GM19240 (cell line): ENCODE results near the gene AKIP1.
"Not testable (repeated sequence)": the region's sequence is repeated elsewhere in the genome, so short reads cannot be mapped to it uniquely, and the experiment has no call there.

Experiments
- DNase-seq: peaks from one replicate; pipeline ENCODE4 v3.0.0; 2011; ENCODE audit warnings: low spot score; ENCODE audit not compliant: insufficient read length

AKIP1 gene, protein sequence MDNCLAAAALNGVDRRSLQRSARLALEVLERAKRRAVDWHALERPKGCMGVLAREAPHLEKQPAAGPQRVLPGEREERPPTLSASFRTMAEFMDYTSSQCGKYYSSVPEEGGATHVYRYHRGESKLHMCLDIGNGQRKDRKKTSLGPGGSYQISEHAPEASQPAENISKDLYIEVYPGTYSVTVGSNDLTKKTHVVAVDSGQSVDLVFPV

DNA sequence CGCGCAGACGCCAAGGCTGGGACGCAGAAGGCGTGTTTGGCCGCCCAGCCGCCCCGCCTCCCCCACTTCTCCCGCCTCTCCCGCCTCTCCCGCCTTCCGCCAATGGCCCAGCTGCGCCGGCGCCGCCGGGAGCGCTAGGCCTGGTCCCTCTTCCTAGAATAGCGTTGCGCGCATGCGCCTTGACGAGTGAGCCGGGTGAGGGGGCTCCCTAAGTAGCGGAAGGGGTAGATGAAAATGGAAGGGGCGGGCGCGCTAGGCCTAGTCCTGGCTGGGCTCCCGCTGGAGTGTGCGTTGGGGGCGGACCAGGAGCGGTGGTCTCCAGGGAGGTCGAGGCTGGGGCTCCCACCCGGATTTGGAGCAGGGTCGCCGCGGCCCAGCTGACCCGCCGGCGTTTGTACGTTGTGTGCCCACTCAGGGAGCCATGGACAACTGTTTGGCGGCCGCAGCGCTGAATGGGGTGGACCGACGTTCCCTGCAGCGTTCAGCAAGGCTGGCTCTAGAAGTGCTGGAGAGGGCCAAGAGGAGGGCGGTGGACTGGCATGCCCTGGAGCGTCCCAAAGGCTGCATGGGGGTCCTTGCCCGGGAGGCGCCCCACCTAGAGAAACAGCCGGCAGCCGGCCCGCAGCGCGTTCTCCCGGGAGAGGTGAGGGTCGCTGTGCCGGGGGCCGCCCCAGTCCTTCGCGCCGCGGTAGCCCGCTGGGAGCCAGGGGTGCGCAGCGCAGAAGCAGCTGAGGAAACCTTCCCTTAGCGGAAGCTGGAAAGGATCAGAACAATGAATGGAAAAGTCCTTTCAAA is at the start of gene AKIP1:
Gene AKIP1 (plus strand): TSS at position 161 of the 795 bp plus-strand sequence. CDS start 261 bp downstream, at position 422.
- peak; percentile 77 for DNase-seq

DNA sequence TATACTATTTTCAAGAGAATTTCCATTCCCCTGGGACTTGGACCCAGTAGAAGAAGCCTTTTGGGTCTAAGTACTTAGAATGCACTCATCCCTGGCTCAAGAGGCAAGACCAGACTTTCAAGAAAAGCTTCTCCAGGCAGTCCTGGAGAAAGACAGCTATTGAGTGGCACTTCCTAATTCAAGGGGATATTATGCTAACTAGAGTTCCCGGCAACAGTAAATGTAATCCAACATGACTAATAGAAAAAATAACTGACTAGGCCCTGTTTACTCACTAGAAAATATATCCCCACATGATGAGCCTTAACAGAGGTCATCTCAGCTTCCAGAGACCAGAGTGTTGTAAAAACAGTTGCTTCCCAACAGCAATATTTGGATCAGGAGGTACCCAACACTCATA is 47.2 kb upstream of the AKIP1 start:
- no peak for DNase-seq

DNA sequence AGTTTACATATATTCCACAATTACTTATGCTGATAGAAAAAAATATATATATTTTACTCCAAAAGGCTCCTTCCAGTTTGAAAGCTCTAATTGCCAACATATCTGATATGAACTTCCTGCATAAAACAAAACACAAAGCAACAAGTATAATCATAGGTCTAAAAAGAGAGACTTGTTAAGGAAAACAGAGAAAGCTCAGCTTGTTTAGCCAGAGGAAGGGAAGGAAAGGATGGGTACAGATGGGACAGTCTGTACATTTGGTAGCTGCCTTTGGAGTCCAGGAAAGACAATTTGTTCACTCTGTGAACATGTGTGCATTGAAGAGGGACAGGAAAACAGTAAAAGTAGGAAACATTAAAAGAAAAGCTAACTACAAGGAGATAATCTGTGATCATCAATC is 45.7 kb upstream of the AKIP1 start:
- no peak for DNase-seq

DNA sequence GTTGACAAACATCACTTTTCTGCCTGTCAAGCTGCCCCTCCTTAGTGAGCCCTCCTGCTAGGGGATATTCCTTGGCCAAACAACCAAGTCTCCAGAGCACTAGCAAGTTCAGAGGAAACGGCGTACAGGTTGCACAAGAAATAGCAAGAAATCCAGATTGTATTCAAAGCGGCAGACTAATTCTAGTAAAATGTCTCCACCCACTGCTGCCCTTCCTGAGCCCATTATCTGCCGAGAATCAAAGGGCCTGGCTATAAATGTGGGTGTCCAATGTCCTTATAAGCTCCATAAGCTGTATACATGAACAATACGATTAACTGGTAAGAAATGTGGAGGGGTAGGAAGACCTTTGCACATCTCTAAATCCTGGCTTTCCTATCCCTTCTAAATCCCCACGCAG is 44.0 kb upstream of the AKIP1 start:
- DNase-seq: no peak

DNA sequence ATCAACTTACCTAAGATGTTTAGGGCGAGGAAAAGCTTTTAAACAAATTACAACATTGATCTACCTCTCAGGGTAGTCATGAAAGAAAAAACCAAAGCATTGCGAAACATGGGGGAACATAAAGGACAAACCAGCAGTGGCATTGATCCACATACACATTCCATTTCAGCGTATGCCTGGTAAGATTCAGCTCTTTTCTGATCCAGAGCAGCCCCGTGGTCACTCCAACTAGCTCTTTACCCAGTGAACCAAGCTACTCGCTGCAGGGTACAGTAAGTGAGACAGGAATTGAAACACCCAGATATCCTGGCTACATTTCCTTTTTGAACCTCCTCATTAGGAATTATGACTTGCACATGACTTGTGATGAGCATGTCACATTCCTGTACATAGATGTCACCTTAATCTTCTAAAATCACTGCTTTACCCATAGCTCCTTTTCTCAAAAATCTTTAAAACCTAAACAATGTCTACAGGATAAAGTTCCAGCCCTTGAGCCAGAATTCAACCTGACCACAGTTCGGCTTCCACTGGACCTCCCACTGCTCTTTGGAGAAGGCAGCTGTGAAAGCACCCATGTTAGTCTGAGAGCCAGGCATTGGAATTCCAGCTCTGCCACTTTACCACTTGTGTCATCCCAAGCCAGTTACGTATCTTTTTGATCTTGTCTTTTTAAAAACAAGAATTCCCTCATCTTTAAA is 42.9 kb upstream of the AKIP1 start:
- DNase-seq: no peak

DNA sequence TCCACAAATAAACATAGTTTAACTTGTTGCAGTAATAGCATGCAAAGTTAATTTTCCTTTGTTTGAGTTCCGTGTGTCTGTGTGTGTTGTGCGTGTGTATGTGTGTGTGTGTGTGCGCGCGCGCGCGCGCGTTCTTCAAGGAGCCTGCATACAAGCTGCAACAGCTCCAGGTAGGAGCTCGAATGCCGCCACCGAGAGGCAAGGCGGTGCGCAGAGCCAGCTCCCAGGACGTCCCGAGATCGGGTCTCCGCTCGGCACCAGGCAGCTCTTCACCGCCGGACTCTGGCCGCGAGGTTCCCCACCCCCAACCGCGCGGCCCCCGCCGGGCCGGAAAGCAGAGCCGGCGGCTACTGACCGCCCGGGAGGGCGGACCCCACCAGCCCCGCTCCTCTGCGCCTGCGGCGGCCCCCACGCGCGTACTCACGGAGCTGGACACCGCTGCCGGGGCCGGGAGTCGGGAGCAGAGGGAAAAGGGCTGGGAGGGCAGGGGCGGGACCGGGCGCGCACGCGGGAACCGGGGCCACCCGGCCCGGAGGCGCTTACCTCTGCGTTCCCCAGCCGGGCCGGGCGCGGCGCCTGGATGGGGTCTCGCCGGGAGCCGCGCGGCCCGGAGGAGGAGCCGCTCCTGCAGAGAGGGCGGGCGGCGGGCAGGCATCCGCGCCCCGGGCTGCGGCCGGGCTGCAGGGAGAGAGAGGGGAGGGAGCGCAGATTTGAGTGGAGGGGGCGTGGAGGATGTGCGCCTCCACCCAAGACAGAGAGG is 40.4 kb upstream of the AKIP1 start:
- DNase-seq: peak; percentile 6

DNA sequence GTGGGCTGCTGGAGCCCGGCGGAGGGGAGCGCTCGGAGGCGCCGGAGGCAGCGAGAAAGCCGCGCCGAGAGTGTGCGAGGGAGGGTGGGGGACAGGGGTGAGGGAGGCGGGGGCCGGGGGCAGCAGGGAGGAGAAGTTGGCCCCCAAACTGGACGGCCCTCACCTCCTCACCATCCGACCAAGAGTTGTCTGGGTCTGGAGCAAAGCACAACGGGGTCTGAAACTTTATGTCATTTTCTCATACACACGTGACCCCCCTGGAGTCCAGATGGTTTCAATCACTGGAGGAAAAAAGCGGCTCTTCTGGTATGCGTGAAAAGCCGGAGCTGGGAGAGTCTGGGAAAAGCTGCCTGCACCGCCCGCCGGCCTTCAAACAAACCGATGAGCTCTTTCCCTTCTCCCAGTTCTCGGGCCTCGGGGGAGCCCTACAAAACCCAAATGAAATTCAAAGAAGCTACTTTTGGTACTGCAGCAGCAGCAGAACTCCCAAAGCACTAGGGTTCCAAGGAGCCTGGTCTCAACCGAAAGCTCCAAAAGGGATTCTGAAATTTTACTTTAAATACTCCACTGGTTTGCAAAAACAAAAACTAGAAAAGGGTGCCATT is 39.7 kb upstream of the AKIP1 start:
- no peak for DNase-seq

DNA sequence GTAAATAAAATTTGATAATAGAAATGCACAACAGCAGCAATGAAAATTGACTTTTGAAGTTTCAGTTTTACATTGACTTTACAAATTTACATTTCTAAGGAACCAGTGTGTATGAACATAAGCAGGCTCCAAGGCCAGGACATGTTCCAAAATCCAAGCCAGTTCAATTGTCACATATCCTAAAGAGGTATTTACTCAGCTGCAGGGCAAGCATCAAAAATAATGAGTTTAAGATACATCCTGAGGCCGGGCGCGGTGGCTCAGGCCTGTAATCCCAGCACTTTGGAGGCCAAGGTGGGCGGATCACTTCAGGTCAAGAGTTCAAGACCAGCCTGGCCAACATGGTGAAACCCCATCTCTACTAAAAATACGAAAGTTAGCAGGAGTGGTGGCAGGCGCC is 39.0 kb upstream of the AKIP1 start:
- no peak for DNase-seq

DNA sequence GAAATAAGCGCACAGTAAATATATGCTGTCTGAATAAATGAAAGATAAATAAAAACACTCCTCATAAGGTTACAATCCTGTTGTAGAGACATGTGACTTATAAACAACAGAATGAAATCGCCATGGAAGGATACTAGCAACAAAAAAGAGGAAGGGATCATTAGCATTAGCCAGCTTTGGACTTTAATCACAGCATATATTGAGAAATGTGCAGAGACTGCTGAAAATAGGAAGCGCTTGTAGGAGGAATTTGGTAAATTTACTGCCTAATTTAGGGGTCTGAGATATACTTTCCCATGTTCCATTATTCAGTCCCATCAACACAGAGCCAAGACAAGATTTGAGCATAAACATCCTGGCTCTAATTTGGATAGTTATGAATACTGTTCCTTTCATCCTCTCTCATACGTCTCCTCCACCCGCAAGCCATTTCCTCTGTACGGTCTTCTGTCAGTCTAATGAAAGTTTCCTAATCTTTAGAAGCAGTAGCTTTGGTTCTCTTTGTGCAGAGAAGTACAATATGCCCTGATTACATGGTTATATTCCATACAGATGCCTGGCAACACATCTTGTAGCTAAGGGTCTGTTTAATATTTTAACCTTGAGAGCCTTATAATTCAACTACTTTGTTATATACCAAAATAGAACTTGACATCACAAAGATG is 37.1 kb upstream of the AKIP1 start:
- DNase-seq: no peak

DNA sequence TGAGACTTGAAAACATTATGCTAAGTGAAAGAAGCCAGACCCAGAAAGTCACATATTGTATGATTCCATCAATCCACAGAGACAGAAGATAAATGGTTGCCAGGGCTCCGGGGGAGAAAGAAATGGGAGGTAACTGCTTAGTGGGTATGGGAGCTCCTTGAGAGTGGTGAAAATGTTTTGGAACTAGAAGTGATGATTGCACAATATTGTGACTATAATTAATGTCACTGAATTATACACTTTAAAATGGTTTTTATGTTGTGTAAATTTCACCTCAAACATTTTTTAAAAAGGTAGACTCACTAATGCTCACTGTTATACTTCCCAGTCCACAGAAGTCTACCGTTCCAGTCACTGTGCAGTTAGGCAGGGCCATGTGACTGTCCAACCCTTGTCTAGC is 32.2 kb upstream of the AKIP1 start:
- DNase-seq: no peak

DNA sequence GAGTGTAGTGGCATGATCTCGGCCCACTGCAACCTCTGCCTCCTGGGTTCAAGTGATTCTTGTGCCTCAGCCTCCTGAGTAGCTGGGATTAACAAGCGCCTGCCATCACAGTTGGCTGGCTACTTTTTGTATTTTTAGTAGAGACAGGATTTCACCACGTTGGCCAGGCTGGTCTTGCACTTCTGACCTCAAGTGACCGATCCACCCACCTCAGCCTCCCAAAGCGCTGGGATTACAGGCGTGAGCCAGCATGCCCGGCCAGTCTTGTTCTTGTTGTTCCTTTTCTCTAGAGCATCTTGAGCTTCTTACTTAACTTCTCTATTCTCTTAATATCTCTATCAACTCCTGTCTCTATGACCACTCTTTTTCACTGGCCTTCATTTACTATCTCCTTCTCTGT is 29.4 kb upstream of the AKIP1 start:
- DNase-seq: not testable (repeated sequence)

DNA sequence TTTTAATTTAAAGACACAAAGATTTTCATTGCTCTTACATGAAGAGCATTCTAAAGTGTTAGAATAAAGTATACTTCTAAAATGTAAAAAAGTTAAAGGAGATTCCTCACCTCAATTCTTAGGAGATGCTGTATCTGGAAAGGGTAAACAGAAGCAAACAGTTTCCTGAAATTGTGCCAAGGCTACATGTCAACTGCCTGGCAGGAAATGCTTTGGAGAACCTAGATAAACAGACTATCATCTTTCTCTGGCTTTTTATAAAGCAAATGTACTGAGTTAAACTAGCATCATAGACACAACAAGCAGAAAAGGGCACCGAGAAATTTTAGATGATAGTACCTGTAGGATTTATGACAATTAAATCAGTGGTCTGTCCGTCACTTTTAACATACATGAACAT is 24.7 kb upstream of the AKIP1 start:
- DNase-seq: no peak

DNA sequence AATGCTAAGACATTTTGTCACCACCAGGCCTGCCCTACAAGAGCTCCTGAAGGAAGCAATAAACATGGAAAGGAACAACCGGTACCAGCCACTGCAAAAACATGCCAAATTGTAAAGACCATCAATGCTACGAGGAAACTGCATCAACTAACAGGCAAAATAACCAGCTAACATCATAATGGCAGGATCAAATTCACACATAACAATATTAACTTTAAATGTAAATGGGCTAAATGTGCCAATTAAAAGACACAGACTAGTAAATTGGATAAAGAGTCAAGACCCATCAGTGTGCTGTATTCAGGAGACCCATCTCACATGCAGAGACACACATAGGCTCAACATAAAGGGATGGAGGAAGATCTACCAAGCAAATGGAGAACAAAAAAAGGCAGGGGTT is 19.8 kb upstream of the AKIP1 start:
- DNase-seq: not testable (repeated sequence)

DNA sequence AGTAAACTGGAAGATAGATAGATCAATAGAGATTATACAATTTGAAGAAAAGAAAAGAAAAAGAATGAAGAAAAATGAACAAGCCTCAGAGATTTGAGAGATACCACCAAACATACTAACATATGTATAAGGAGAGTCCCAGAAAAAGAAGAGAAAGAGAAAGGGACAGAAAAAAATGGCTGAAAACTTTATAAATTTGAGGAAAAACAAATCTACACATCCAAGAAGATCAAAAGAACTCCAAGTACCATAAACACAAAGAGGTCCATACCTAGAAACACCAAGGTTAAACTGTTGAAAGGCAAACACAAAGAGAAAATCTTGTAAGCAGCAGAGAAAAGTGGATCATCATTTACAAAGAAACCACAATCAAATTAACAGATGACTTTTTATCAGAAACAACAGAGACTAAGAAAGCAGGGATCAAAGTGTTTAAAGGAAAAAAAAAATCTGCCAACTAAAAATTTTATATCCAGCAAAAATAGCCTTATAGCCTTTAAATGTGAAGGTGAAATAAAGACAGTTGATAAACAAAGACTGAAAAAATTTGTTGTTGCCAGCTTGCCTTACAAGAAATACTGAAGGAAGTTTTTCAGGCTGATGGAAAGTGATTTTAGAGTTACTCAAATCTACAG is 11.8 kb upstream of the AKIP1 start:
- DNase-seq: no peak

DNA sequence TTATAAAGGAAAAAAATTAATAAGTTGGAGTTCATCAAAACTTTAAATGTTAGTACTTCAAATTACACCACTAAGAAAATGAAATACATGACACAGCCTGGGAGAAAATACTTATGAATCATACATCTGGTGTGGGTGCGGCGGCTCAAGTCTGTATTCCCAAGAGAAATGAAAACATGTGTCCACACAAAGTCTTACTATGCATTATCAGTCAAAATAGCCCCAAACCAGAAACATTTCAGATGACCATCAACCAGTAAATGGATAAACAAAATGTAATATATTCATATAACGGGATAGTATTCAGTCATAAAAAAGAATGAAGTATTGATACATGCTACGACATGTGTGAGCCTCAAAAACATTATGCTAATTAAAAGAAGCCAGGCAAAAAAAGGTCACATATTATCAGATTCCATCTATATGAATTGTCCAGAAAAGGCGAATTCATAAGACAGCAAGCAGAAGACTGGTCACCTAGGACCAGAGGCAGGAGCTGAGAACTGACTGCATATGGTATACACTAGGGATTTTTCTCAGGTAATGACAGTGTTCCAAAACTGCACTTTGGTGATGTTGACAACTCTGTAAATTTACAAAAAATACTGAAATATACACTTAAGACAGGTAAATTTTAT is 5.3 kb upstream of the AKIP1 start:
- no peak for DNase-seq

DNA sequence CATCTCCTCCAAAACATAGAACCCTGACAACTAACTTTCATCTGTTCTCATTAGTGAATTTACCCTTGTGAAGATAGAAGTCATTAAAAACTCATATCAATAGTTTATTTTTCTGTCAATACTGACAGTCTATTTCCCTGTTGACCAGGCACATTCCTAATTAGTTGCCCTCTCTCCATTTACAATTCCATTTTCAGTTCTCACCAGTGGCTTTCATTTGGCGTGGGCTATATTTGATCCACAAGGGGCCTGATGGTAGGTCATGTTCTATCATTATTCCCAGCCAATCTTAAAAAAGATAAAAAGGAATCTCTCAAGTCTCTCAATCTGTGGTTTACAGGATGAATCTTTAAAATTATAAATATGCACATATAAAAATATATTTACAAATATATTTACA is 3.9 kb upstream of the AKIP1 start:
- DNase-seq: no peak

DNA sequence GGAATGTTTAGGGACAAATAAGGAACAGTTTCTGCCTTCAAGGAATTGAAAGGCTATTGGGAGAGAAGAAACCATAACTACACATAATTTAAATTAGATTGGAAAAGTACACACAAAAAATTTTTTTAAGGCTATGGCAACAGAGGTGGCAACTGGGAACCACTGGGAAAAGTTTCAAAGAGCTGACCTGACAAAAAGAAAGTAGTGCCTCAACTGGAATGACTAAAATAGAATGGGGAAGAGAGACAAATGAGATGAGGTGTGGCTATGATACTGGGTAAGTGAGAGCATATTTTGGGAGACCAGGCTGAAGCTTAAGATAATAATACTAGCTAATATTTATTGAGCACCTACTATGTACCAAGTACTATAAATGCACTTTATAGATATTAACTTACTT is 2.9 kb upstream of the AKIP1 start:
- DNase-seq: no peak

DNA sequence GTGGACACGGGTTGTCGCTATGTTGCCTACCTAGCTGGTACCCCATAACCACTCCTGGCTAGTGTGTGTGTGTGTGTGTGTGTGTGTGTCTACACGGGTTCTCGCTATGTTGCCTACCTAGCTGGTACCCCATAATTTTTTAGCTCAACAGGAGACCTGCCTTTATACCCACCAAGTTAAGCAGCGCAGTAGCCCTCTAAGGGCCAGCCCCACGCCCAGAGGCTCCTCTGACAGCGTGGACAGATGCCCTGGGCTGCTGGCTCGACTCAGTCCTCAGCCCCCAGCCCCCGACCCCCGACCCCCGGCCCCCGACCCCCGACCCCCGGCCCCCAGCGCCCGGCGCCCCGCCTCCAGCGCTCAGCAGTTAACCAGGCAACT is 351 bp upstream of the AKIP1 start:
- DNase-seq: no peak

DNA sequence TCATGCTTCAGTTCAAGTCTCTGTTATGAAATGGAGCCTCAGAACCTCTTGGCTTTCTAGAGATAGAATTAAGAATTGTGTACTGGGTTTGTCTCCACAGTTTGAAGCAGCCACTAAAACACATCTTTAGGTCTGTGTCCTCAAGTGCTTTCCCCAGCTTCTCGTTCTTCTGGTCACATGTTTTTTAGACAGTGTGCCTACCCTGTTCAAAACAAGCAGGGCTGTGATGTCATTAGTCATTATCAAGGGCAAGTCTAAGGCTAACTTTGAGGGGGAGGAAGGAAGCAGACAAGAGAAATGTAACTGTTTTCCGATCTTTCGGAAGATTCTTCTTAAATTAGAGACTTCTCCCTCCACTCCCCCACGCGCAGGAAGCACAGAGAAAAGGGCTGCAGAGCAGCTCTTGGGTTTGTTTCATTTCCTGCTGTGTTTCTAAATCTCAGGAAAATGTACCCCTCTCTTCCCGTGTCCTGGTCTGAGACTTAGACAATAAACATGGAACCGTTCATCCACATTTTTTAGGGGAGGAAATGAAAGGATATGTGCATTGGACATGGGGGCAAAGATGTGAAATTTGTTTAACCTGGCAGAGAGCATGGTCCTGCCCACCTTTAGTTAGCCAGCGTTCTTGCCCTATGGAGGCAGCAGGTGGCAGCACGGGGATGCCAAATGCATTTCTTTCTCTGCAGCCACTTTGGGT is 3.1 kb downstream of the AKIP1 start:
- DNase-seq: peak; percentile 26
